Suprapubic skin (tissue), 4 donors: ENCODE measurements around the gene SMIM41. TPM values are rescaled to one million over a fixed set of nuclear protein-coding genes. Genes with fewer than 3 reads are reported as not detected.

Experiments used
- DNase-seq, 2 donors: peaks; one replicate each; pipeline ENCODE4 v3.0.0-alpha.2; 2019; ENCODE audit warnings: low spot score in 2 of 2
- H3K27ac ChIP-seq: fragments of 200-600 bp; sonication (generic); one replicate; pipeline ENCODE4 v1.5.1; 2019
- H3K27me3 ChIP-seq: fragments of 200-600 bp; sonication (generic); one replicate; pipeline ENCODE4 v1.5.1; 2019
- H3K36me3 ChIP-seq: fragments of 200-600 bp; sonication (generic); one replicate; pipeline ENCODE4 v1.5.1; 2019
- H3K4me1 ChIP-seq: fragments of 200-600 bp; sonication (generic); one replicate; pipeline ENCODE4 v1.5.1; 2019
- H3K4me3 ChIP-seq: fragments of 200-600 bp; sonication (generic); one replicate; pipeline ENCODE4 v1.5.1; 2019; ENCODE audit warnings: mild to moderate bottlenecking
- H3K9me3 ChIP-seq: fragments of 200-600 bp; sonication (generic); one replicate; pipeline ENCODE4 v1.5.1; 2019
- EP300 ChIP-seq: sonication (generic); formaldehyde crosslinking; IDR thresholded peaks from one replicate; pipeline ENCODE4 v1.6.1; 2017; ENCODE audit warnings: antibody characterized with exemption
- POLR2A ChIP-seq, 2 donors: fragments of 450-650 bp; IDR thresholded peaks; one replicate each; pipeline ENCODE4 v1.6.1; 2017; ENCODE audit warnings: antibody characterized with exemption in 2 of 2, mild to moderate bottlenecking in 2 of 2, moderate library complexity in 2 of 2
- POLR2AphosphoS5 ChIP-seq, 3 donors: sonication (generic); formaldehyde crosslinking; IDR thresholded peaks; one replicate each; pipeline ENCODE4 v1.6.1; 2017; ENCODE audit warnings: antibody characterized with exemption in 3 of 3
- WGBS: methylation state at CpG from one replicate; pipeline ENCODE4 v1.1.5; 2018; 5-methylcytosine and 5-hydroxymethylcytosine counted together
- total RNA-seq, 4 donors: library from RNA; depleted of rRNA; stranded (reverse); fragments of >200 nt; gene quantifications; one replicate each; pipeline ENCODE4 v1.1.0, GENCODE V29; 2016
- TF ChIP-seq, protein P1 (sequence below), 2 donors: fragments of 200-600 bp in 1 of 2; fragments of 450-650 bp in 1 of 2; sonication (generic) in 1 of 2; IDR thresholded peaks; one replicate each; pipeline ENCODE4 v1.5.1; 2016 to 2019; ENCODE audit warnings: antibody characterized with exemption in 2 of 2, mild to moderate bottlenecking in 1 of 2, moderate library complexity in 1 of 2

SMIM41 gene
- total RNA-seq, 4 donors from 2014 or later = 0.51 to 0.57 TPM; not detected in 2

DNA sequence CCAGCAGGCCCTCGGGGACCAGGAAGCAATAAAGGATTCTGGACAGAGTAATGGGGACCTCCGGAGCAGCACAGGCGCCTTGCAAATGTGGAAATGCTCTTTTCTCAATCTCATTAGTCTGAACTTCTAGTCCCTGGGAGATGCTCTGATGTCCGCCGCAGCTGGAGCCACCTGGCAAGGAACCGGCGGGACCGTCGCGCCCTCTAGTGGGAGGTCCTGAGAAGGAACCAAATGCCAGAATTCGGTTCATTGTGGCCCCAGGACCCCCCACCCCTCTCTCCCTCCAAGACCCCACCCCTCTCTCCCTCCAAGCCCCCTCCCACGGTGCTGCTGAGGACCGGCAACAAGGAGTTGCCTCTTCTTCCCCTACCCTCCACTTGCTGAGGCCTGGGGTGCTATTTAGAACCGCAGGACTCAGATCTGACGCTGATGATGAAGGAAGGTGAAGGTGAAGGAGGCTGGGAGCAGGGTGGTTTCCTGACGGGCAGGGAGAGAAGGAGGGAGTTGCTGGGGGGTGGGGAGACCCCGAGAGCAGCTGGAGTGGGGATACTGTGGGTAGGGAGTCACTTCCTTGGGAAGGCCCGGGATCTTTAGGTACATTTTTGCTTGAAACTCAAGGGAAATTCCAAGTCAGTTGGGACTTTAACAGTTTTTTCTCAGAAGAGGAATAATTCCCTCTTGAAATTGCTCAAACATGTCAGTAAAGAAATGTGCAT, 42.5 kb downstream of the SMIM41 start:
- Histone ChIP-seq H3K4me3 (no peak overlapping the region), H3K9me3 (no peaks in the 10 kb centered on the region), H3K27ac (no peak overlapping the region), H3K27me3 (no peaks in the 10 kb centered on the region), H3K4me1 (peaks cover 59% of the 10 kb centered on the region), H3K36me3 (no peaks in the 10 kb centered on the region)
- 21% methylated on average over 15 of the region's 18 CpGs for WGBS
- TF ChIP-seq, protein P1, sequence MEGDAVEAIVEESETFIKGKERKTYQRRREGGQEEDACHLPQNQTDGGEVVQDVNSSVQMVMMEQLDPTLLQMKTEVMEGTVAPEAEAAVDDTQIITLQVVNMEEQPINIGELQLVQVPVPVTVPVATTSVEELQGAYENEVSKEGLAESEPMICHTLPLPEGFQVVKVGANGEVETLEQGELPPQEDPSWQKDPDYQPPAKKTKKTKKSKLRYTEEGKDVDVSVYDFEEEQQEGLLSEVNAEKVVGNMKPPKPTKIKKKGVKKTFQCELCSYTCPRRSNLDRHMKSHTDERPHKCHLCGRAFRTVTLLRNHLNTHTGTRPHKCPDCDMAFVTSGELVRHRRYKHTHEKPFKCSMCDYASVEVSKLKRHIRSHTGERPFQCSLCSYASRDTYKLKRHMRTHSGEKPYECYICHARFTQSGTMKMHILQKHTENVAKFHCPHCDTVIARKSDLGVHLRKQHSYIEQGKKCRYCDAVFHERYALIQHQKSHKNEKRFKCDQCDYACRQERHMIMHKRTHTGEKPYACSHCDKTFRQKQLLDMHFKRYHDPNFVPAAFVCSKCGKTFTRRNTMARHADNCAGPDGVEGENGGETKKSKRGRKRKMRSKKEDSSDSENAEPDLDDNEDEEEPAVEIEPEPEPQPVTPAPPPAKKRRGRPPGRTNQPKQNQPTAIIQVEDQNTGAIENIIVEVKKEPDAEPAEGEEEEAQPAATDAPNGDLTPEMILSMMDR (IDR thresholded peaks at IDR 0.05) = peak in 1 of 2 donors; percentile 78
- TF ChIP-seq EP300 = no peak
- TF ChIP-seq POLR2AphosphoS5 (IDR thresholded peaks at IDR 0.05) = no peak
- DNase-seq = no peak

DNA sequence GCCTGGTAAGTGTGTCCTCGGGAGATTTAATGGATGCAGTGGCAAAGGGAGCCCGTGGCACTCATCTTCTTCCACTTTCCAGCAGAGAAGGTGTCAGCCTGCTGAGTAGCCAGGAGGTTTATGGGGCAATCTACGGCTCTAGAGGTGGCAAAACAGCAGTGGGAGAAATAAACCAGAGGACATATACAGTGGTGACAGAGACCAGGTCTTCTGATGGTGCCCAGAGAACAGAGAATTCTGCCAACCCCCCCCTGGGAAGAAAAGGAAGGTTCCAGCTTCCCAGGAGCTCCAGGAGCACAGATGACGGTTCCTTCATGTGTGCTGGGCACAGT, 43.0 kb downstream of the SMIM41 start:
- Histone ChIP-seq H3K27ac (no peak overlapping the region), H3K36me3 (no peaks in the 10 kb centered on the region), H3K9me3 (no peaks in the 10 kb centered on the region), H3K4me1 (peaks cover 60% of the 10 kb centered on the region), H3K4me3 (no peak overlapping the region), H3K27me3 (no peaks in the 10 kb centered on the region)
- TF ChIP-seq POLR2A (IDR thresholded peaks at IDR 0.05) (no peak), EP300 (no peak), POLR2AphosphoS5 (IDR thresholded peaks at IDR 0.05) (no peak)
- TF ChIP-seq, protein P1 (IDR thresholded peaks at IDR 0.05) = no peak
- DNase-seq = no peak
- 75% methylated on average over 4 of the region's 4 CpGs for WGBS

DNA sequence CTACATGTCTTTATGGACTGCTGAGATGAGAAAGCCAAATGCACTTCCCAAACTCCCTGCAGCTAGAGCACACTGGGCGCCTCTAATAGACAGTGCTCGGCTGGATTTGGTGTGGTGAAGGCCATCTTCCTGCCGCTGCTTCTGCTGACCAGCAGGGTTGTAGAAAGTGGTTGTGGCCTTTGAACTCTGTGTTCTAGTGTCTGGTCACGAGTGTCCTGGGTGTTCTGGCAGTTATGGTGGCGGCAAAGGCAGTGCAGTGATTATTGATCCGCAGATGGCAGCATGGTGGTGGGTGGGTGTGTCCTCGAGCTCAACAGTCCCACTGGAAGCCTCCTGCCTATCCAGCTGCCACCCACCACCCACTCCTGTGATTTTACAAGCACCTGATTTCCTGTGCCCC, 43.4 kb downstream of the SMIM41 start:
- Histone ChIP-seq H3K27me3 (no peaks in the 10 kb centered on the region), H3K9me3 (no peaks in the 10 kb centered on the region), H3K27ac (no peak overlapping the region), H3K36me3 (no peaks in the 10 kb centered on the region), H3K4me3 (no peak overlapping the region), H3K4me1 (peaks cover 59% of the 10 kb centered on the region)
- TF ChIP-seq, protein P1 (IDR thresholded peaks at IDR 0.05) = no peak
- TF ChIP-seq POLR2AphosphoS5 (IDR thresholded peaks at IDR 0.05) (no peak), POLR2A (IDR thresholded peaks at IDR 0.05) (no peak), EP300 (no peak)
- 85% methylated on average over 7 of the region's 7 CpGs for WGBS
- no peak for DNase-seq

DNA sequence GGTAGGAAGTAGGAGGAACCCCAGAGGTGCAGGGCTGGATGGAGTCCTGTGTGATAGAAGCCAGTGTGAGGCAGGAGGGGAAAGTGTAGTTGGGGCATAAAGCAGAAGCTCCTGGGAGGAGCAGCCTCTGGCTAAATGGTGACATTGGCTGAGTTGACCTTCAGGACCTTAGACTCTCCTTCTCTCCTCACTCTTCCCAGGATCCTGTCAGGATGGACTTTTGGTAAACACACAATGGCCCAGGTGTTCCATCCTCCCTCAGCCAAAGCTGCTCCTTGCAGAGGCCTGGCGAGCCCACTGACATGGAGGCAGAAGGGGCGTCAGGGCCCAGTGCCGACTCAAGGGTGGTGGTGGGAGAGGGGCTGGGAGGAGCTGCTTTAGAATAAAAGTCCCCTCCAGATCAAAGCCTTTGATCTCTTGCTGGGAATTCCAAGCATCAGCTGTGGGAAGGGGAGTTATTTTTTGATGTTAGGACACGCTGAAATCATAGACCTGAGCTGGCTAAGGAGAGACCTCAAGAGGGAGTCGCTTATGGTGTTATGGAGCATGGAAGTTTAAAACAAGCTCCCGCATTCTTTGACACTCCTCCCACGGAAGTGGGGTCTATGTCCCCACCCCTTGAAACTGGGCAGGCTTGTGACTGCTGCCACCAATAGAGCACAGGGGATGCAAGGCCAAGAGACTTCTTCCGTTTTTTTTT, 44.1 kb downstream of the SMIM41 start:
- 69% methylated on average over 8 of the region's 8 CpGs for WGBS
- H3K4me1 ChIP-seq = peaks cover 57% of the 10 kb centered on the region

GRCh38 chr12:52125476-52125900, 46.0 kb downstream of the SMIM41 start:
- Histone ChIP-seq H3K9me3 (no peaks in the 10 kb centered on the region), H3K4me3 (no peak overlapping the region), H3K27ac (peak overlapping the region; percentile 63), H3K36me3 (no peaks in the 10 kb centered on the region), H3K4me1 (peaks cover 43% of the 10 kb centered on the region), H3K27me3 (no peaks in the 10 kb centered on the region)
- TF ChIP-seq EP300 (no peak), POLR2A (IDR thresholded peaks at IDR 0.05) (no peak), POLR2AphosphoS5 (IDR thresholded peaks at IDR 0.05) (no peak)
- TF ChIP-seq, protein P1 (IDR thresholded peaks at IDR 0.05) = no peak
- WGBS = 87% methylated on average over 5 of the region's 6 CpGs
- peak in 1 of 2 donors; percentile 49 for DNase-seq

More for the DNA sequence above, 44.1 kb downstream of the SMIM41 start:
- no peak overlapping the region for H3K4me3 ChIP-seq
- H3K27me3 ChIP-seq = no peaks in the 10 kb centered on the region
- H3K27ac ChIP-seq = no peak overlapping the region
- H3K9me3 ChIP-seq = no peaks in the 10 kb centered on the region
- DNase-seq = no peak
- H3K36me3 ChIP-seq = no peaks in the 10 kb centered on the region
- TF ChIP-seq POLR2AphosphoS5 (IDR thresholded peaks at IDR 0.05) (no peak), POLR2A (IDR thresholded peaks at IDR 0.05) (no peak), EP300 (no peak)
- TF ChIP-seq, protein P1 (IDR thresholded peaks at IDR 0.05) = no peak
